Measurements from ENCODE around the gene MSI2.

- no peak for TF ChIP-seq CTCF (conservative IDR thresholded peaks at IDR 0.05; ENCODE audit: low read depth in 2 of 2)
- no peak for TF ChIP-seq POLR2AphosphoS5 (IDR thresholded peaks at IDR 0.05; ENCODE audit: low read depth)
- TF ChIP-seq EZH2 (IDR thresholded peaks at IDR 0.05; ENCODE audit: low read depth, unreplicated experiment), result no peak
- no peak for TF ChIP-seq REST (IDR thresholded peaks at IDR 0.05; ENCODE audit: unreplicated experiment)
- no peak for TF ChIP-seq JUNB (IDR thresholded peaks at IDR 0.05; ENCODE audit: unreplicated experiment)
- no peak for TF ChIP-seq EZH2phosphoT487 (IDR thresholded peaks at IDR 0.05; ENCODE audit: unreplicated experiment)
- TF ChIP-seq CREB1 (CRISPR knock-in tag; IDR thresholded peaks at IDR 0.05; ENCODE audit: low read depth), result no peak
- TF ChIP-seq ETS1 (IDR thresholded peaks at IDR 0.05), result no peak
- TF ChIP-seq ZNF331 (CRISPR knock-in tag; IDR thresholded peaks at IDR 0.05; ENCODE audit: low read depth), result no peak
- no peak for TF ChIP-seq STAT1 (IDR thresholded peaks at IDR 0.05; ENCODE audit: unreplicated experiment)
- no peak for TF ChIP-seq ZNF114 (CRISPR knock-in tag; IDR thresholded peaks at IDR 0.05)
- TF ChIP-seq ZNF462 (CRISPR knock-in tag; IDR thresholded peaks at IDR 0.05), result no peak
Observed at GRCh38 chr17:57535249-57535966, 279.1 kb downstream of the MSI2 start.

Measured in GM23338 (cell line).